ENCODE measurements around the gene ARAP3. TPM values are rescaled to one million over a fixed set of nuclear protein-coding genes. Genes with fewer than 3 reads are reported as not detected.
A peak's percentile ranks its signal among the peaks of the same experiment; 100 is the strongest.

ARAP3 gene
- total and polyA plus RNA-seq, 12 donors = 10.8 to 27.3 (median 13.6) TPM

DNA sequence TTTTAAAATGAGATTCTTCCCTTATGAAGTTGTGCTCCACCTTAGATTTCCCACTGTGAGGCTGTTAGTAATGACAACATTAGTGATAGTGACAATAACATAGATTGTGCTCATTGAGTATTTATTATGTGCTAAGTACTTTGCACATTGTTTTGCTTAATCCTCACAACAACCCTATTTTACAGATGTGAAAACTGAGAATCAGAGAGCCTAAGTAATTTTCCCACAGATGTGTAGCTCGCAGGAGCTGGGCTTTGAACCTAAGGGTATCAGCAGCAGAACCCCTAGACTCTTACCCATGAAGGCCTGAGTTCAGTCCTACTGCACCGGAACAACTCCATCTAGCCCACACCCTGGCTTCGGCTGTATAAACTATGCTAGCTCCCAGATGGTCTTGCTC lies 15.6 kb upstream of the ARAP3 start:
- peaks cover 0 to 44% (median 22%) of the 10 kb centered on the region in 7 donors for H3K27me3 ChIP-seq
- peaks cover 2 to 38% (median 24%) of the 10 kb centered on the region in 9 donors for H3K4me1 ChIP-seq
- no peak overlapping the region for H3K4me3 ChIP-seq
- H3K27ac ChIP-seq = no peak overlapping the region
- no peak for ATAC-seq
- no peaks in the 10 kb centered on the region for H3K9me3 ChIP-seq
- DNase-seq = no peak
- intact Hi-C loops (cut with DNase I) = loop anchor here in 6 of 10 donors (5.0 to 10.0 kb wide), 3 partner anchors 60 to 447 kb away; no protein-coding TSS in a partner anchor
- H3K36me3 ChIP-seq = no peaks in the 10 kb centered on the region
- no peak for TF ChIP-seq CTCF (IDR thresholded peaks at IDR 0.05)
- WGBS, 2 donors = 94% methylated on average over 3 of the region's 3 CpGs

- Histone ChIP-seq H3K4me1 (peaks cover 0 to 36% (median 24%) of the 10 kb centered on the region in 9 donors), H3K27ac (no peak overlapping the region), H3K4me3 (no peak overlapping the region), H3K36me3 (no peaks in the 10 kb centered on the region), H3K27me3 (peaks cover 0 to 33% (median 22%) of the 10 kb centered on the region in 7 donors), H3K9me3 (no peaks in the 10 kb centered on the region)
- intact Hi-C loops (cut with DNase I) = loop anchor here in 6 of 10 donors (5.0 to 10.0 kb wide), 3 partner anchors 61 to 448 kb away; no protein-coding TSS in a partner anchor
- no peak for TF ChIP-seq CTCF (IDR thresholded peaks at IDR 0.05)
- DNase-seq (no peak), ATAC-seq (no peak)
- 76 to 94% methylated on average over 2 of the region's 2 CpGs for WGBS, 2 donors
Observed at GRCh38 chr5:141696431-141696830, 14.4 kb upstream of the ARAP3 start.

GRCh38 chr5:141695627-141696215 lies 13.7 kb upstream of the ARAP3 start:
- peak; percentile 34 to 86 (median 69) for ATAC-seq

GRCh38 chr5:141694479-141694878 lies 12.4 kb upstream of the ARAP3 start:
- H3K27ac ChIP-seq = no peak overlapping the region
- DNase-seq (no peak), ATAC-seq (no peak)
- intact Hi-C loops (cut with DNase I) = loop anchor here in 5 of 10 donors (5.0 to 10.0 kb wide), 3 partner anchors 268 to 450 kb away; no protein-coding TSS in a partner anchor
- peaks cover 0 to 15% (median 7%) of the 10 kb centered on the region in 7 donors for H3K27me3 ChIP-seq
- peaks cover 0 to 30% (median 20%) of the 10 kb centered on the region in 9 donors for H3K4me1 ChIP-seq
- no peak overlapping the region for H3K4me3 ChIP-seq
- 89 to 91% methylated on average over 5 of the region's 5 CpGs for WGBS, 2 donors
- TF ChIP-seq CTCF (IDR thresholded peaks at IDR 0.05) = no peak
- no peaks in the 10 kb centered on the region for H3K9me3 ChIP-seq
- H3K36me3 ChIP-seq = no peaks in the 10 kb centered on the region

More at GRCh38 chr5:141695627-141696215, 13.7 kb upstream of the ARAP3 start:
- H3K27me3 ChIP-seq = peaks cover 0 to 26% (median 16%) of the 10 kb centered on the region in 7 donors
- no peaks in the 10 kb centered on the region for H3K9me3 ChIP-seq
- intact Hi-C loops (cut with DNase I) = loop anchor here in 6 of 10 donors (5.0 to 10.0 kb wide), 3 partner anchors 62 to 449 kb away; no protein-coding TSS in a partner anchor
- TF ChIP-seq CTCF (IDR thresholded peaks at IDR 0.05) = no peak
- H3K27ac ChIP-seq = peak overlapping the region in 5 of 10 donors; percentile 13 to 58 (median 48)
- peak; percentile 55 to 58 for DNase-seq
- 33 to 50% methylated on average over 11 of the region's 11 CpGs for WGBS, 2 donors
- H3K4me3 ChIP-seq = no peak overlapping the region
- peaks cover 0 to 30% (median 20%) of the 10 kb centered on the region in 9 donors for H3K4me1 ChIP-seq
- no peaks in the 10 kb centered on the region for H3K36me3 ChIP-seq
